Panc1 (cell line): Measurements from ENCODE around the gene CMIP. TPM values are rescaled to one million over a fixed set of nuclear protein-coding genes. Genes with fewer than 3 reads are reported as not detected.

Source experiments
- ATAC-seq: fragments of 200-7000 bp; cut with Tn5 transposase; 2 replicates; pipeline ENCODE4 v1.9.1; 2020; ENCODE audit warnings: mild to moderate bottlenecking, moderate library complexity
- BruUV-seq: library from RNA; stranded (reverse); fragments of 400-500 nt; replicated peaks from 2 replicates; lab custom pipeline; 2021; lab: Mats Ljungman, UMichigan
- CTCF ChIA-PET: fragments of 300-600 bp; sonication (Branson Sonifier 250); formaldehyde crosslinking; loops from one replicate; lab custom pipeline; 2022; ENCODE audit warnings: antibody characterized with exemption; lab: Charles Lee
- POLR2A ChIA-PET: fragments of 300-600 bp; sonication (Branson Sonifier 250); formaldehyde crosslinking; loops from one replicate; lab custom pipeline; 2022; ENCODE audit warnings: antibody characterized with exemption; lab: Charles Lee
- DNase-seq: peaks from one replicate; pipeline ENCODE4 v3.0.0-alpha.2; 2010; ENCODE audit warnings: low read depth, low spot score
- H3K27ac ChIP-seq: 2 replicates; pipeline ENCODE4 v1.5.1; 2011; ENCODE audit warnings: mild to moderate bottlenecking, low read length, inconsistent platforms
- H3K27me3 ChIP-seq: fragments of 200-500 bp; sonication (Bioruptor generic); 2 replicates; pipeline ENCODE4 v1.6.0; 2014; ENCODE audit warnings: low read length, inconsistent platforms; ENCODE audit not compliant: control insufficient read depth, insufficient read depth
- H3K36me3 ChIP-seq: fragments of 200-500 bp; sonication (Bioruptor generic); 2 replicates; pipeline ENCODE4 v1.5.1; 2014; ENCODE audit warnings: inconsistent platforms, mild to moderate bottlenecking, low read length, moderate library complexity; ENCODE audit not compliant: control insufficient read depth, insufficient read depth
- H3K4me1 ChIP-seq: 2 replicates; pipeline ENCODE4 v1.5.1; 2011; ENCODE audit warnings: inconsistent platforms, mild to moderate bottlenecking, low read length, moderate library complexity; ENCODE audit not compliant: control insufficient read depth, insufficient read depth
- H3K4me3 ChIP-seq, 2 experiments: 2 replicates each; pipeline ENCODE4 v1.5.1; 2011 to 2012; ENCODE audit warnings: low read depth in 2 of 2, low read length in 2 of 2, mild to moderate bottlenecking in 2 of 2, inconsistent platforms in 1 of 2, moderate library complexity in 1 of 2
- H3K9me3 ChIP-seq: fragments of 200-500 bp; sonication (Bioruptor generic); 2 replicates; pipeline ENCODE4 v1.5.1; 2014; ENCODE audit warnings: low read depth, mild to moderate bottlenecking, inconsistent platforms, low read length, moderate library complexity; ENCODE audit not compliant: control insufficient read depth, insufficient read depth
- CTCF ChIP-seq: fragments of 450-650 bp; IDR thresholded peaks from 2 replicates; pipeline ENCODE4 v1.5.1; 2017; ENCODE audit warnings: mild to moderate bottlenecking
- POLR2AphosphoS5 ChIP-seq: IDR thresholded peaks from 2 replicates; pipeline ENCODE4 v1.6.1; 2012; ENCODE audit warnings: mild to moderate bottlenecking, low read depth, low read length, moderate library complexity
- SIN3A ChIP-seq: IDR thresholded peaks from 2 replicates; pipeline ENCODE4 v1.6.1; 2012; ENCODE audit warnings: low read depth, mild to moderate bottlenecking, low read length, moderate library complexity, borderline replicate concordance; ENCODE audit not compliant: insufficient read depth
- TCF7L2 ChIP-seq: IDR thresholded peaks from 2 replicates; pipeline ENCODE4 v1.6.1; 2011; ENCODE audit warnings: mild to moderate bottlenecking, low read depth, low read length, inconsistent platforms
- in situ Hi-C: cut with HindIII; loops from 2 replicates; pipeline ENCODE4 v1.10.0; 2016; ENCODE audit warnings: low sequenced_read_pairs, low pct_unique_long_range_greater_than_20kb
- intact Hi-C: fragments of 100-400 bp; cut with micrococcal nuclease; formaldehyde crosslinking; loops from one replicate; pipeline ENCODE4 v1.10.0; 2022; ENCODE audit not compliant: unreplicated experiment
- total RNA-seq: library from RNA; stranded (reverse); gene quantifications from one replicate; pipeline ENCODE4 v1.2.1, GENCODE V29; 2021; ENCODE audit not compliant: unreplicated experiment
- TF ChIP-seq, protein P1 (sequence below), 2 experiments: IDR thresholded peaks; 2 replicates each; pipeline ENCODE4 v1.6.1; 2011 to 2012; ENCODE audit warnings: low read depth in 2 of 2, control low read depth in 1 of 2, low read length in 1 of 2, mild to moderate bottlenecking in 1 of 2, moderate library complexity in 1 of 2; ENCODE audit not compliant: insufficient read depth in 1 of 2

The CMIP gene
- total RNA-seq, 1 experiment from 2014 or later, result 49.7 TPM

GRCh38 chr16:81623365-81624102 lies 178.9 kb downstream of the CMIP start:
- no peaks in the 10 kb centered on the region for H3K36me3 ChIP-seq
- POLR2A ChIA-PET, result no interaction called here
- no TSS peak for BruUV-seq

GRCh38 chr16:81624403-81624759 lies 179.8 kb downstream of the CMIP start:
- H3K36me3 ChIP-seq, result no peaks in the 10 kb centered on the region
- DNase-seq, result no peak
- ATAC-seq, result no peak
- intact Hi-C loops (no loop called here), in situ Hi-C loops (no loop called here)
- TF ChIP-seq CTCF, result no peak
- no peak for TF ChIP-seq TCF7L2
- TF ChIP-seq, protein P1, sequence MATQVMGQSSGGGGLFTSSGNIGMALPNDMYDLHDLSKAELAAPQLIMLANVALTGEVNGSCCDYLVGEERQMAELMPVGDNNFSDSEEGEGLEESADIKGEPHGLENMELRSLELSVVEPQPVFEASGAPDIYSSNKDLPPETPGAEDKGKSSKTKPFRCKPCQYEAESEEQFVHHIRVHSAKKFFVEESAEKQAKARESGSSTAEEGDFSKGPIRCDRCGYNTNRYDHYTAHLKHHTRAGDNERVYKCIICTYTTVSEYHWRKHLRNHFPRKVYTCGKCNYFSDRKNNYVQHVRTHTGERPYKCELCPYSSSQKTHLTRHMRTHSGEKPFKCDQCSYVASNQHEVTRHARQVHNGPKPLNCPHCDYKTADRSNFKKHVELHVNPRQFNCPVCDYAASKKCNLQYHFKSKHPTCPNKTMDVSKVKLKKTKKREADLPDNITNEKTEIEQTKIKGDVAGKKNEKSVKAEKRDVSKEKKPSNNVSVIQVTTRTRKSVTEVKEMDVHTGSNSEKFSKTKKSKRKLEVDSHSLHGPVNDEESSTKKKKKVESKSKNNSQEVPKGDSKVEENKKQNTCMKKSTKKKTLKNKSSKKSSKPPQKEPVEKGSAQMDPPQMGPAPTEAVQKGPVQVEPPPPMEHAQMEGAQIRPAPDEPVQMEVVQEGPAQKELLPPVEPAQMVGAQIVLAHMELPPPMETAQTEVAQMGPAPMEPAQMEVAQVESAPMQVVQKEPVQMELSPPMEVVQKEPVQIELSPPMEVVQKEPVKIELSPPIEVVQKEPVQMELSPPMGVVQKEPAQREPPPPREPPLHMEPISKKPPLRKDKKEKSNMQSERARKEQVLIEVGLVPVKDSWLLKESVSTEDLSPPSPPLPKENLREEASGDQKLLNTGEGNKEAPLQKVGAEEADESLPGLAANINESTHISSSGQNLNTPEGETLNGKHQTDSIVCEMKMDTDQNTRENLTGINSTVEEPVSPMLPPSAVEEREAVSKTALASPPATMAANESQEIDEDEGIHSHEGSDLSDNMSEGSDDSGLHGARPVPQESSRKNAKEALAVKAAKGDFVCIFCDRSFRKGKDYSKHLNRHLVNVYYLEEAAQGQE (IDR thresholded peaks at IDR 0.05; ENCODE audit: insufficient read depth in 1 of 2, low read depth in 2 of 2, low read length in 1 of 2), result no peak
- no peak for TF ChIP-seq POLR2AphosphoS5
- TF ChIP-seq SIN3A, result no peak
- H3K4me1 ChIP-seq, result no peaks in the 10 kb centered on the region; the same call in 1 of the 2 replicates
- BruUV-seq, result no TSS peak
- CTCF ChIA-PET, result no interaction called here
- H3K9me3 ChIP-seq, result no peaks in the 10 kb centered on the region
- H3K4me3 ChIP-seq, result no peak overlapping the region
- POLR2A ChIA-PET, result no interaction called here
- H3K27ac ChIP-seq, result no peak overlapping the region
- no peaks in the 10 kb centered on the region for H3K27me3 ChIP-seq

More at GRCh38 chr16:81623365-81624102, 178.9 kb downstream of the CMIP start:
- no peaks in the 10 kb centered on the region for H3K27me3 ChIP-seq
- CTCF ChIA-PET, result interaction anchor here (0.8 kb wide), 1 partner anchor 90 kb away, joined by 3 read pairs; no protein-coding TSS in a partner anchor
- in situ Hi-C loops, result no loop called here
- intact Hi-C loops, result loop anchor here (2.0 kb wide), 1 partner anchor 73 kb away; no protein-coding TSS in a partner anchor
- ATAC-seq (0 out of 2 replicates have a peak, but pooled peaks have one; percentile 40), DNase-seq (no peak)
- no peaks in the 10 kb centered on the region; the same call in 1 of the 2 replicates for H3K4me1 ChIP-seq
- H3K9me3 ChIP-seq, result no peaks in the 10 kb centered on the region
- TF ChIP-seq CTCF (no peak; the same call in 1 of the 2 replicates), SIN3A (no peak), TCF7L2 (no peak), POLR2AphosphoS5 (no peak)
- TF ChIP-seq, protein P1 (IDR thresholded peaks at IDR 0.05; ENCODE audit: insufficient read depth in 1 of 2, low read depth in 2 of 2, low read length in 1 of 2), result no peak
- no peak overlapping the region for H3K4me3 ChIP-seq
- H3K27ac ChIP-seq, result no peak overlapping the region
